T-helper 2 cell treated with Interferon-gamma antibody and Interleukin-4, amounts not matched to agents 100 ng/mL and 5 ng/mL, for 36 hours (primary cell): ENCODE measurements around the gene GRK1. TPM values are rescaled to one million over a fixed set of nuclear protein-coding genes. Genes with fewer than 3 reads are reported as not detected.

Source experiments
- intact Hi-C: fragments of 100-400 bp; cut with micrococcal nuclease; formaldehyde crosslinking; loops from one replicate; pipeline ENCODE4 v1.15.1; 2023
- total RNA-seq: library from RNA; stranded (reverse); gene quantifications from 2 replicates; pipeline ENCODE4 v1.2.3, GENCODE V29; 2022

The GRK1 gene
- total RNA-seq, 1 donor from 2014 or later: not detected

GRCh38 chr13:113756441-113757097 is 89.5 kb downstream of the GRK1 start:
- intact Hi-C loops: no loop called here

GRCh38 chr13:113758651-113759524 is 91.9 kb downstream of the GRK1 start, which contains the start of gene TMEM255B:
Gene TMEM255B (plus strand): TSS chr13:113759226. CDS start chr13:113759270, 44 bp downstream.
- intact Hi-C loops: loop anchor here (1.0 kb wide), 1 partner anchor 18 kb away; no protein-coding TSS in a partner anchor

GRCh38 chr13:113759525-113760137 is 92.6 kb downstream of the GRK1 start:
- intact Hi-C loops: loop anchor here (1.0 kb wide), 1 partner anchor 18 kb away; no protein-coding TSS in a partner anchor

GRCh38 chr13:113761136-113761535 is 94.1 kb downstream of the GRK1 start:
- intact Hi-C loops: no loop called here

- intact Hi-C loops: no loop called here
Measured at GRCh38 chr13:113762075-113762474, 95.1 kb downstream of the GRK1 start.

GRCh38 chr13:113762538-113762937 is 95.5 kb downstream of the GRK1 start:
- intact Hi-C loops: no loop called here

- intact Hi-C loops: no loop called here
Measured at GRCh38 chr13:113763254-113763653, 96.2 kb downstream of the GRK1 start.

- intact Hi-C loops: no loop called here
Measured at GRCh38 chr13:113763961-113764792, 97.2 kb downstream of the GRK1 start.

- intact Hi-C loops: no loop called here
Measured at GRCh38 chr13:113764793-113765563, 98.0 kb downstream of the GRK1 start.

GRCh38 chr13:113765564-113765910 is 98.5 kb downstream of the GRK1 start:
- intact Hi-C loops: no loop called here

- intact Hi-C loops: no loop called here
Measured at GRCh38 chr13:113766035-113766800, 99.2 kb downstream of the GRK1 start.

- intact Hi-C loops: no loop called here
Measured at GRCh38 chr13:113767366-113767765, 100.3 kb downstream of the GRK1 start.

- intact Hi-C loops: no loop called here
Measured at GRCh38 chr13:113768018-113768905, 101.2 kb downstream of the GRK1 start.

GRCh38 chr13:113769106-113769505 is 102.1 kb downstream of the GRK1 start:
- intact Hi-C loops: no loop called here

GRCh38 chr13:113769881-113770280 is 102.9 kb downstream of the GRK1 start:
- intact Hi-C loops: no loop called here

GRCh38 chr13:113770441-113770840 is 103.4 kb downstream of the GRK1 start:
- intact Hi-C loops: no loop called here

GRCh38 chr13:113770937-113771336 is 103.9 kb downstream of the GRK1 start:
- intact Hi-C loops: no loop called here

- intact Hi-C loops: no loop called here
Measured at GRCh38 chr13:113771709-113772331, 104.8 kb downstream of the GRK1 start.
